ENCODE results near the gene UNC45A. TPM values are rescaled to one million over a fixed set of nuclear protein-coding genes. Genes with fewer than 3 reads are reported as not detected.
A peak's percentile ranks its signal among the peaks of the same experiment; 100 is the strongest.

The UNC45A gene
- total and polyA plus RNA-seq, 2 of the 8 experiments (the other 6 are each of a cell fraction or from before 2014, with no cell fraction given): 74.1 to 84.2 TPM

DNA sequence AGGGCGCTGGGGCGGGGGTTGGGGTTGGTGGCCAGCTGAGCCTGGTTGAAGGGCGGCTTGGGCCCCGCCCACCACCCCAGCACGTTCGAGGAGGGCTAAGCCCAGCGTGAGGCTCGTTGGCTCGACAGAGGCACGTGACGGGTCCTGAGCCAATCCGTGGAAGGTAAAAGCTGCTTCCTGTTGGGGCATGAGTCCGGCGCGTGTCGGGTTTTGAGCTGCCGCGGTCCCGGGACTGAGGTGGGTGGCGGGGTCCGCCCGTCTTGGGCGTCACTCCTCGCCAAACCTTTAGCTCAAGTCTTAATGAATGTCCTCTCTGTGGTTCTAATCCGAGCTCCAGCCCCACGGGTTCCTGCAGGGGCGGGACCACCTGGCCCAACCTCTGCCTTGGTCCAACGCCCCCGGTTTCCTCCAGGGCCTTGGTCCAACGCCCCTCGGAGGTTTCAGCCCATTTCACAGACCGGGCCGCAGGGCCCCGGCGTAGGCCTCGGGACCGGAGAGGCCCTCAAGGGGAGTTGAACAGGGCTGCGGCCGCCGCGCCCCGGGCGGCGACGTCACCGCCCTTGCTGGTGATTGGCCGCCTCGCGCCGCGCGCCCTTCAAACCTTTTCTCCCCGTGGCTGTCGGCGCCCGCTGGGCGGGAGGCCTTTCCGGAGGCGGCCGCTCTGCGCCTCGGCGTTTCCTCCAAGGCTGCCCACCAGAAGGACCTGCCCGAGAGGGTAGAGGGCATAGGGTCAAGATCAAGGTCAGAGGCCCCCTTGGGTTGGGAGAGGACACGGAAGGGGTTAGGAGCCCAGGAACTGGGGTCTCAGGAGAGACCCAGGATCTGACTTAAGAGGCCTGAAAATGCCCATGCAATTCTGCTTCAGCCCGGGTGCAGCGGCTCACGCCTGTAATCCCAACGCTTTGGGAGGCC, 19.9 kb downstream of the UNC45A start, which contains the start of gene RCCD1 (continued):
- TF ChIP-seq POLR2A (IDR thresholded peaks at IDR 0.05; ENCODE audit: control extremely low read depth in 1 of 2, low read depth in 2 of 2, low read length in 2 of 2): peak; percentile 79 to 95
- no peak for TF ChIP-seq BCL11A (IDR thresholded peaks at IDR 0.05; ENCODE audit: low read depth in 2 of 2, low read length in 2 of 2)
- TF ChIP-seq KDM5A (IDR thresholded peaks at IDR 0.05; ENCODE audit: low read length): no peak
- no peak for TF ChIP-seq NANOG (IDR thresholded peaks at IDR 0.05; ENCODE audit: insufficient read depth, low read depth, low read length, poor library complexity, severe bottlenecking)
- no peak for TF ChIP-seq CBX8 (IDR thresholded peaks at IDR 0.05; ENCODE audit: borderline replicate concordance, low read depth, low read length)
- TF ChIP-seq RBBP5 (IDR thresholded peaks at IDR 0.05; ENCODE audit: borderline replicate concordance, low read depth, low read length): peak; percentile 42; the same call in 1 of the 2 replicates
- TF ChIP-seq TAF1 (IDR thresholded peaks at IDR 0.05; ENCODE audit: low read depth, low read length): peak; percentile 78
- TF ChIP-seq, protein P1, sequence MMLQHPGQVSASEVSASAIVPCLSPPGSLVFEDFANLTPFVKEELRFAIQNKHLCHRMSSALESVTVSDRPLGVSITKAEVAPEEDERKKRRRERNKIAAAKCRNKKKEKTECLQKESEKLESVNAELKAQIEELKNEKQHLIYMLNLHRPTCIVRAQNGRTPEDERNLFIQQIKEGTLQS (IDR thresholded peaks at IDR 0.05; ENCODE audit: insufficient read depth, low read depth, low read length): peak; percentile 85
- TF ChIP-seq, protein P2, sequence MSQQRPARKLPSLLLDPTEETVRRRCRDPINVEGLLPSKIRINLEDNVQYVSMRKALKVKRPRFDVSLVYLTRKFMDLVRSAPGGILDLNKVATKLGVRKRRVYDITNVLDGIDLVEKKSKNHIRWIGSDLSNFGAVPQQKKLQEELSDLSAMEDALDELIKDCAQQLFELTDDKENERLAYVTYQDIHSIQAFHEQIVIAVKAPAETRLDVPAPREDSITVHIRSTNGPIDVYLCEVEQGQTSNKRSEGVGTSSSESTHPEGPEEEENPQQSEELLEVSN (IDR thresholded peaks at IDR 0.05): peak; percentile 87
- TF ChIP-seq RNF2 (IDR thresholded peaks at IDR 0.05; ENCODE audit: borderline replicate concordance, low read depth, low read length, missing control alignments, poor library complexity, severe bottlenecking): peak; percentile 37
- TF ChIP-seq SAP30 (IDR thresholded peaks at IDR 0.05; ENCODE audit: insufficient read depth, insufficient replicate concordance, low read length): no peak
- peak in 1 of 2 experiments; percentile 75; a peak in 1 of 4 replicates for TF ChIP-seq HDAC2 (IDR thresholded peaks at IDR 0.05; ENCODE audit: borderline replicate concordance in 1 of 2, low read depth in 2 of 2, low read length in 2 of 2)
- TF ChIP-seq SIX5 (IDR thresholded peaks at IDR 0.05; ENCODE audit: low read depth, low read length): no peak
- no peak for TF ChIP-seq SIN3A (conservative IDR thresholded peaks at IDR 0.05 in 1 of 2, IDR thresholded peaks at IDR 0.05 in 1 of 2; ENCODE audit: low read depth in 1 of 2, low read length in 2 of 2)
- TF ChIP-seq CEBPB (IDR thresholded peaks at IDR 0.05; ENCODE audit: low read depth, low read length): no peak
- no peak for TF ChIP-seq CTBP2 (IDR thresholded peaks at IDR 0.05; ENCODE audit: borderline replicate concordance, insufficient read depth, insufficient read length, low read length)
- TF ChIP-seq JUN (IDR thresholded peaks at IDR 0.05; ENCODE audit: low read depth, low read length): no peak
- no peak for TF ChIP-seq YY1 (IDR thresholded peaks at IDR 0.05; ENCODE audit: low read depth, low read length)
- no peak for TF ChIP-seq TEAD4 (IDR thresholded peaks at IDR 0.05; ENCODE audit: low read depth, low read length)
- TF ChIP-seq TBP (IDR thresholded peaks at IDR 0.05; ENCODE audit: low read depth, low read length): no peak; the same call in 1 of the 2 replicates
- TF ChIP-seq SP4 (IDR thresholded peaks at IDR 0.05; ENCODE audit: low read length): no peak
